NCI-H1436 treated with DMSO at 0.1 percent for 48 hours (cell line): ENCODE results near the gene LGALS13.
"Not testable (repeated sequence)": the region's sequence is repeated elsewhere in the genome, so short reads cannot be mapped to it uniquely, and the experiment has no call there.

ENCODE experiments used
- DNase-seq: peaks from one replicate; lab custom pipeline; 2025; lab: John Stamatoyannopoulos, UW

The LGALS13 gene

DNA sequence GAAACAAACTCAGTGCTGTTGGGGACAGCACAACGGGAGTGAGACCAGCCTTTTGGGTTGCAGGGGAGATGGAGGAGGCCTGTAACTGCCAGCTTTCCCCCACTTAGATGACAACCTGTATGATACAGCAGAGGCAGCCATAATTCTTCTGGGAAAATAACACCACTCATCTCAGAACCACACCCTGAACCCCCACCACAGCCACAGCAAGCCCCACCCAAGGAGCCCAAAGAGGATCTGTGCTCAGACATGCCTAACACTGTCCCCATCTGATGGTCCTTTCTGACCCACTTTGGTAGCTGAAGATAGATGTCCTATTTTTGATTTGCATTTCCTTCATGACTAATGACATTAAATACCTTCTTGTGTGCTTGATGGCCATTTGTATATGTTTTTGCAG is 15.4 kb downstream of the LGALS13 start:
- DNase-seq, result no peak

DNA sequence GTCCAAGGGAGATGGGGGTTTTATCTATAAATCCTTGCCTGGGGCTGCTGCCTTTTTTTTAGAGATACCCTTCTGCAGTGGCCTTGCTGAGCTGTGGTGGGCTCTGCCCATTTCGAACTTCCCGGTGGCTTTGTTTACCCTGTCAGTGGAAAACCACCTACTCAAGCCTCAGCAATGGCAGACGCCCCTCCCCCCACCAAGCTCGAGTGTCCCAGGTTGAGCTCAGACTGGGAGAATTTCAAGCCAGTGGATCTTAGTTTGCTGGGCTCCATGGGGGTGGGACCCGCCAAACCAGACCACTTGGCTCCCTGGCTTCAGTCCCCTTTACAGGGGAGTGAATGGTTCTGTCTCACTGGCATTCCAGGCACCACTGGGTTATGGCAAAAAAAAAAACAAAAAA is 21.6 kb downstream of the LGALS13 start:
- no peak for DNase-seq

DNA sequence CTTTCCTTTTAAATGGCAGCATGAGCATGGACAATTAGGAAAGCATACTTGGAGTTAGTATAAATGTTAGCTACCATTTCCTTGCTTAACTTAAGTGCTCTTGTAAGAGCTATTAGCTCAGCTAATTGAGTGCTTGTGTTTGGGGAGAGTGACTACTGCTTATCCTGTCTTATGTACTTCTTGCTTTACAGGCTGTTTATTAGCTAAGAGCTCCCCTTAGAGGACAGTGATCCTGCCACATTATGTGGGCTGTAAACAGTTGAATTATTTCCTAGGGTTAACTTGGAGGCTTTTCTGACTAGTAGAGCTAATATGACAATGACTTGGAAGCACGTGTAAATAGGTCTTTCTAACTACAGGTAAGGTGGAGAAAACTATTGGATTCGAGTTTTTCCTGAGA is 25.3 kb downstream of the LGALS13 start:
- not testable (repeated sequence) for DNase-seq

DNA sequence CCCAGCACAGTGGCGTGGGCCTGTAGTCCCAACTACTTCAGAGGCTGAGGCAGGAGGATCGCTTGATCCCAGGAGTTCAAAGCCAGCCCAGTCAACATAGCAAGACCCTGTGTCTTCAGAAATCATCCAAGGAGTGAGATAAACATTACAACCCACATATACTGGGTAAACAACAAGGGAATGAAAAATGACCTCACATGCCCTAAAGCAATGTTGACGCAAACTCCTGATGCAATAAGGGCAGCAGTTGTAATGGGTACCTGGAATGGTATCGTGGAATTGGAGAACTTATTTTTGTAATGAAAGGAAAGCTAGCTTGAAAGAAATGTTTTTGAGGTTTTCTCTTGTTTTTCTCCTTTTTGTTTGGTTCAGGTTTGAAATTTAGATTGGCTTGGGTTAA is 28.9 kb downstream of the LGALS13 start:
- no peak for DNase-seq

DNA sequence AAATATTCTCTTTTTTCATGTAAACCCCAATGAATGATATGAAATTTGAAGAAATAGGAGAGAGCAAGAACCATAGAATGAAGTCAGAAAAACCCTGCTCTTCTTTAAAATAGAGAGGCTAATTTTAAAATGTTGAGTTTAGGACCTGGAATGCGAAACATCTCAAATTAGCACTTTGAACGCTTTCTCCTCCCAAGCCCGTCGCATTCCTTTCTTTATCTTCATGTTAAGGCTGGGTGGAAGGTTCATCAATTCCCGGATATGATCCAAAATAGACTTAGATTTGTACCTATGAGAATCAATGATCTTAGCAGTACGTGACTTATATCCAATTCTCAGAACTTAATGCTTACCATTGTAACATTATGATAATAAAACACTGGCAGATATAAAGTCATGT is 29.3 kb downstream of the LGALS13 start:
- no peak for DNase-seq

DNA sequence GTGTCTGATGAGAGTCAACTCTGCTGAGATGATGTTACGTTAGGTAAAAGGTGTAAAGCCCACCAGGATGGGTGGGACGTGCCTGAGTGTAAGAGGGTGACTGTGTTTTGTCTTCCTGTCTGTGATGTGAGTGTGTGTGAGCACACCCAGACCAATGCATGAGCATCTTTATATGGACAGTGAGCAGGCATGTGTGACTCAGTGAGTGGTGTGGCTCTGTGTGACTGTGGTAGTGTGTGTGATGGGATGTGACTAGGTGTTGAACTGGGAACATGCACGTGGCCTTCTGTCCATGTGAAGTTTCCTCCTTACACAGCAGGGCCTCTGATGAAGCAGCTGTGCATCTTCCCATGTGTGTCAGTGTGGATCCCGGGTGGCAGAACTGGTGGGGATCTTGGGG is 35.6 kb downstream of the LGALS13 start:
- no peak for DNase-seq

DNA sequence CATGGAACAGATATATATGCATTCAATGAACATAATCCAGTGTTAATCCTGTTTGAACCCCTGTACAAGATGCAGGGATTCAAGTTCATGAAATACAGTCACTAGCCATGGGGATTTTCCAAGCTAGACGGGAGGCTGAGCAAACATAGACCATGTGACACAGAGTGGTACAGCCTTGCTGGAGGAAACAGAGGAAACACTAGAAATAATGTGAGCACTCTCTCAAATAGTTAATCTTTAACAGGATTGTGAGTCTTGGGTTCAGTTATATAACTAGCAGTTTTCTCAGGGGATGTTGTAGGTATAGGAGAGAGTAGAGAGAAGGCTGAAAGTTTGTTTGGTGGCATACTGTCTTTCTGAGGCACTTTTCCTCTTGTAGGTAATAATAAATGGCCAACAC is 39.4 kb downstream of the LGALS13 start:
- DNase-seq, result no peak

DNA sequence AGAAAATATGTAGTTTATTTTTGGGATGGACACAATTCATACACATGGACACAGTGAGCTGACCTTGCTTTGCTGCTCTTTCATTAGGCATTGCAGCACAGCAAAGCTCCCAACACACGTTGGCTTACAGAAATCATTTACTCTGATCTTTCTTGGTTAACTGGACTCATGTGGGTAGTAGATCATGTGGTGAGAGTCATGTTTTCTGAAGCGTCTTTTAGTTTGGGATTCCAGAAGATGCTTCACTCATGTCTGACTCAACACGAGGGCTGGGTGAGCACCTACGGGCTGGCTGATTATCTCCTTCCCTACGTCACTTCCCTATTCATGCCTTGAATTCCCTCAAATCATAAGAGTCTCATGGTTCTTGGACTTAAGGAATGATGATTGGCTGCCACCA is 41.3 kb downstream of the LGALS13 start:
- DNase-seq, result no peak

DNA sequence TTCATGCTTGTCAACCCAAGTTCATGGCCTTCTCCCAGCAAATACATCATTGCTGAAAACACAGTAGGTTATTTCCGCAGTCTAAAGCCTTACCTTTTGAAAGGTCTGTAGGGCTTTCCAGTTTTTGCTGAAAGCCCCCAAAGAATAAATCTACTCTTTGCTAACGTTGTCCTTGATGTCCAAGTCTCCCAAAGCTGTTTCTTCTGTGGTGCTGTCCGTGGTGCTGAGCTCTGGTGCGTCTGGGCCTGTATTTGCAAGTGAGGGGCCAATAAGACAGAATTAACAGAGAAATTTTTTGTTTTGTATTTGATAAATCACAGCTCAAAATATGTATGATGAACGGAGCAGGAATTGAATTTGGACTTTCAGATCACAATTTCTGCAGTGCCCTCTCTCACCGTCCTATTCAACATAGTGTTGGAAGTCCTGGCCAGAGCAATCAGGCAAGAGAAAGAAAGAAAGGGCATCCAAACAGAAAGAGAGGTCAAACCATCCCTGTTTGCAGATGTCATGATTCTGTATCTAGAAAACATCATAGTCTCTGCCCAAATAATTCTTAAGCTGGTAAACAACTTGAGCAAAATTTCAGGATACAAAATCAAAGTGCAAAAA is 43.6 kb downstream of the LGALS13 start:
- DNase-seq, result no peak

DNA sequence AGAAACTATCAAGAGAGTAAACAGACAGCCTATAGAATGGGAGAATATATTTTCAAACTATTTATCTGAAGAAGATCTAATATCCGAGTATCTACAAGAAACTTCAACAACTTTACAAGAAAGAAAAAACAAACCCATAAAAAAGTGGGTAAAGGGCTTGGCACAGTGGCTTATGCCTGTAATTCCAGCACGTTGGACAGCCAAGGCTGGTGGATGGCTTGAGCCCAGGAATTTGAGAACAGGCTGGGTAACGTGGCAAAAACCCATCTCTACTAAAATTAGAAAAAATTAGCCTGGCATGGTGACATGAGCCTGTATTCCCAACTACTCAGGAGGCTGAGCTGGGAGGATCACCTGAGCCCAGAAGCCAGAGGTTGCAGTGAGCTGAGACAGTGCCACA is 45.6 kb downstream of the LGALS13 start:
- no peak for DNase-seq

DNA sequence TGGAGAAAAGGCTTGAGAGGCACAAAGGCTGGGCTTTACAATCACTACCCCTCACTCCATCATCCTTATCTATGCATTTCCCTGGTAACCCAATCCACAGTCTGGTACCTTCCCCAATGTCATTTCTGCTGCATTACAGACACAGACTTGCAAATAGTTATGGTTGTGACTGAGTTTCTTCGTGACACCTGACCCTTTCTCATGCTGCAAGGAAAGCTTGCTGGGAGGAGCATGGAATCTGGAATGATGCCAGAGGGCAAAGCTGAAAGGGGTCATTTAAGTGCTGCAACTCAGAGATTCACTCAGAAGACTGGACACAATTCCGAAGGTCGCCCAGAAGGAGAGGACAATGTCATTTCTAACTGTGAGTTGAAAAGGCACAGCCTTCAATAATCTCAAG is 53.3 kb downstream of the LGALS13 start, which contains the start of gene LGALS16:
Gene LGALS16, plus strand, starts transcription at position 301 of the 400 bp plus-strand sequence. Its CDS starts 49 bp downstream, at position 350.
- DNase-seq, result no peak
